Frontal cortex (tissue), 4 donors: Measurements from ENCODE around the gene AP2A1. TPM values are rescaled to one million over a fixed set of nuclear protein-coding genes. Genes with fewer than 3 reads are reported as not detected.
A peak's percentile ranks its signal among the peaks of the same experiment; 100 is the strongest.

Experiments
- DNase-seq, 2 donors: peaks; one replicate each; pipeline ENCODE4 v3.0.0; 2012; ENCODE audit warnings: low spot score in 2 of 2
- FAIRE-seq: peaks from 2 replicates; lab custom pipeline; 2012; peaks lifted over from hg19 to GRCh38; lab: Jason Lieb, UNC
- total RNA-seq: library from RNA; depleted of rRNA; stranded (reverse); fragments of >200 nt; gene quantifications from one replicate; pipeline ENCODE4 v1.2.3, GENCODE V29; 2014
- donor health status: control.
- donor health status: control.
- donor health status: control.

The AP2A1 gene
- total RNA-seq, 1 donor from 2014 or later = 50.5 TPM

DNA sequence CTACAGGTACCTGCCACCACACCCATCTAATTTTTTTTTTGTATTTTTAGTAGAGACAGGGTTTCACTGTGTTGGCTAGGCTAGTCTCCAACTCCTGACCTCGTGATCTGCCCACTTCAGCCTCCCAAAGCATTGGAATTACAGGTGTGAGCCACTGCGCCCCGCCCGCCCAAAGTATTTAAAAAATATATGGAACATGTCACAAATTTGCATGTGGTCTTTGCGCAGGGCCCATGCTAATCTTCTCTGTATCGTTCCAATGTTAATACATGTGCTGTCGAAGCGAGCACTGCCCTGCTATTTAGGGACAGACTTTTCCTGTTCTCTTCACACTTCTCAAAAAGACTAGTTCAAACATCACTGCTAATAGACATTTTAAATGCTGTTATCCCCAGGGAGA lies 2.5 kb upstream of the AP2A1 start:
- DNase-seq (no peak), FAIRE-seq (no peak)

DNA sequence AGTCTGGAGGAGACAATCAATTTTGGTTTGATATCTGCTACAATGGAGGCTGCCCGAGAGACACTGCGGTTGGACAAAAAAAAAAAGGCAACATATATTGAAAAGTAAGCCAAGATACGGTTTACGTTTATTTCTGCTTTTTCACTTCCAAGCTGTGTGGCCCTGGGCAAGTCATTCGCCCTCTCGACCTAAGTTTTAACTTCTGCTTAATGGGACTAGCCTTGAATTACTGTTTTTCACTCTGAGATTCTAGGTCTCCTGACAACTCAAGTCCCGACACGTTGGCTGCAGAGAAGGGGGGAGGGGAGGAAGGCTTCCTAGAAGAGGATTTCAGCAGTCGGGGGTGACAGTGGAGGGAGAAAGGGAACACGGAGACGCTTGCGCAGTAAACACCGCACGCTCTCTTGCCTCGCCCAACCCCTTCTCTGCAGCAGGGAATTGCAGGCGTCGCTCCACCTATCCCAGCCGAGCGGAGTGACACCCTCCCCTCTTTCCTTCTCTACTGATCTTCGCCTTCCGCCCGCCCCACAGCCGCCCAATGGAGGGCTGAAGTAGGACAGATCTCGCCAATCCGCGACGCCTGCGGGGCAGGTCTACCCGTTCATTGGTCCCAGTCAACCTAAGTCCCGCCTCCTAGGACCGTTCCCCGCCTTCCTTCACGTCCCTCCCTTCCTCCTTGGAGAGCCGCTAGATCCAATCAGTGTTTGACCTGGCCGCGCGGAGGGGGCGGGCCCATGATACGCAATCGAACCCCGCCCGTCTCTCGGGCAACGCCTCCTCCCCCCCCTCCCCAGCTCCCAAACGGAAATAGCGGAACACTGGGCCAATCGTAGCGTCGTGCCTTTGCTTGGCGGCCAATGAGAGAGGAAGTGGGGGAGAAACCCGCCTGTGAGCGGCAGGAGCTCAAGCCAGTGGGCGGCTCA lies 533 bp upstream of the AP2A1 start:
- peak; percentile 95 for FAIRE-seq

DNA sequence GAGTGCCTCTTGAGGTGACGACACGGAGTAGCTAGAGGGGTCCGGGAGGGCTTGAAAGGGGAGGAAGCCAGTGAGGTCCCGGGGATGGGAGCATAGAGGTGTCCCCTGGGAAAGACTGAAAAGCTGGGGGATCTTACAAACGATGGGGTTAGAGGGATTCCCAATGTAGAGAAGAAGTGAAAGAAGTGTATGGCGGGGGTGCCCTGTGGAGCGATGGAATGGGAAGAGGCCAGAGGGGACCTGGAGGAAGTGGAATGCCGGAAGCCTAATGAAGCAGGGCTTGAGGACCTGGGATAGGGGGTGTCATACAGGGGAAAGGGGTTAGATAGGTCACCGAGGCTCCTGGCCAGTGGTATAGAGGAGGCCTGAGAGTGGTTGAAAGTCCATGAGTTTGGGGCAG lies 580 bp downstream of the AP2A1 start:
- FAIRE-seq (no peak), DNase-seq (no peak)

More for the DNA sequence above, 533 bp upstream of the AP2A1 start:
- DNase-seq = peak; percentile 99

DNA sequence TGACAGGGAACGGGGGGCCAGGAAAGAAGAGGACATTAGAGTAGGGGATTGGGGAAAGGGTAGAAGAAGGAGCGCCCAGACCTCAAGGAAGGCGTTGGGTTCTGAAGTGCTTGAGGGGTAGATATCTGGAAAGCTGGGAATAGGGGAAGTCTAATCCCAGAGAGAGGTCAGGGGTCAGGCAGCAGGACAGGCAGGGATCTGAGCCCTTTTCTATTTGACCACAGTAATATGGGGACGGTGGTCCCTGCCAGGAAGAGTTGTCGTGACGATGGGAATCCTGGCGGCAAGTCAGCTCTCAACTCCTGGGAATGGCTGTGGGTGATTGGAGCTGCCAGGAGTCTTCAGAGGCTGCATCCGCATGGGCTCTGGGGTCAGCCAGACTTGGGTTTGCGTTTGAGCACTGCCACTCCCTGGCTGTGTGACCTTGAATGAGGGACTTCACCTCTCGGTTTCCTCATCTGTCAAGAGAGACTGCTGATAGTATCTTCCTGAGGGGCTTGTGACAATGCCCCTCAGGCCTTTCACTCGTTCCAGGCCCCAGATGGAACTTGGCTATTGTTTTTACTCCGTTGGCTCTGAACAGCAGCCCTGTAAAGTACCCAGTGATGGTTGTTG lies 1.3 kb downstream of the AP2A1 start:
- FAIRE-seq = no peak
- no peak for DNase-seq

DNA sequence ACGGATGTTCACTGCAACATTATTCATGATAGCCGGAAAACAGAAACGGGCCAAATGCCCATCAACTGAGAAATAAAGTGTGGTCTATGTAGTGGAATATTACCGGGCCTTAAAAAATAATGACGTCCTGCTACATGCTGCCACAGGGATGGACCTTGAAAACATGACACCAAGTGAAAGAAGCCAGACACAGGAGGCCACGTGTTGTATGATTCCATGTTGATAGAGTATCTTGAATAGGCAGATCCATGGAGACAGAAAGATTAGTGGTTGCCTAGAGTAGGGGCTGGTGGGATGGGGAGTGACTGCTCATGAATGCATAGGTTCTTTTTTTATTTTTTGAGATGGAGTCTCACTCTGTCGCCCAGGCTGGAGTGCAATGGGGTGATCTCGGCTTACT lies 3.7 kb downstream of the AP2A1 start:
- no peak for FAIRE-seq

DNA sequence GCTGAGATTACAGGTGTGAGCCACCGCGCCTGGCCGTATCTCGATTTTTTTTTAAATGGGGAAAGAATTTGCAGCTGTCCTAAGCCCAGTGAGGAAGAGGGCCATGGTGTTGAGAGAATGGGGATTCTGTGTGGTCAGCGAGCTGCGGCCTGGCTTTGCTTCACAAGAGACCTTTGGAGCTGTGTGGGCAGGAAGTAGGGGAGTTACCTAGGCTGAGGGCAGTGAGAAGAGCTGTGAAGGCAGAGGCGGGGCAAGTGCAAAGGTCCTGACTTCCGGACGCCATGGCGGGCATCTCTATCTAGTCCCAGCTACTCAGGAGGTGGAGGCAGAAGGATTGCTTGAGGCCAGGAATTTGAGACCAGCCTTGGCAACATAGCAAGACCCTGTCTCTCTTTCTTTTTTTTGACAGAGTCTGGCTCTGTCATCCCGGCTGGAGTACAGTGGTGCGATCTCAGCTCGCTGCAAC lies 4.9 kb downstream of the AP2A1 start:
- DNase-seq (no peak), FAIRE-seq (no peak)

More for the DNA sequence above, 3.7 kb downstream of the AP2A1 start:
- no peak for DNase-seq

DNA sequence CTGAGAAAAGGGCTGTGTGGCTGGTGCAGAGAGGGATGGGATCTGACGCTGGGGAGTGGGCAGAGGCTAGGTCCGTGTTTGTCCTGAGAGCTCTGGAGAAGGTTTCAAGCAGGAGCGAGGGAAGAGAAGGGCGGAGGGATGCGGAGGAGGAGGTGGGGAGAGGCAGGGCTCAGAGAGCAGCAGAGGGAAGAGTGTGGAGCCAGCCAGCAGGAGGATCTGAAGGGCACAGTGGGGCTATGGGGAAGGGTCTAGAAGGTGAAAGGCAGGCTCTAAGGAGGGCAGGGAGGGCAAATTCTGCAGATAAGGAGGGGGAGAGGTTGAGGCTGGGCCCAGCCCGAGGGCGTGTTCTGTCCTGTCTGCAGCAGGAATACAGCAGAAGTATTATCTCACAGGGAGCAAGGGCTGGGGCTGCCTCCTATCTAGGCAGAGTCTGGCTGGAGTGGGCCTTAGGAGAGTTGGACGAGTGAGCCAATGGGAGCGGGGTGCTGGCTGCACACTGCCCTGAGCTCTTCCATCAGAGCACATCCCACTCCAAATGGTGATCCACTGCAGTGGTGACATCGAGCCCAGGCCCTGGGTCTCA lies 6.1 kb downstream of the AP2A1 start:
- no peak for FAIRE-seq

DNA sequence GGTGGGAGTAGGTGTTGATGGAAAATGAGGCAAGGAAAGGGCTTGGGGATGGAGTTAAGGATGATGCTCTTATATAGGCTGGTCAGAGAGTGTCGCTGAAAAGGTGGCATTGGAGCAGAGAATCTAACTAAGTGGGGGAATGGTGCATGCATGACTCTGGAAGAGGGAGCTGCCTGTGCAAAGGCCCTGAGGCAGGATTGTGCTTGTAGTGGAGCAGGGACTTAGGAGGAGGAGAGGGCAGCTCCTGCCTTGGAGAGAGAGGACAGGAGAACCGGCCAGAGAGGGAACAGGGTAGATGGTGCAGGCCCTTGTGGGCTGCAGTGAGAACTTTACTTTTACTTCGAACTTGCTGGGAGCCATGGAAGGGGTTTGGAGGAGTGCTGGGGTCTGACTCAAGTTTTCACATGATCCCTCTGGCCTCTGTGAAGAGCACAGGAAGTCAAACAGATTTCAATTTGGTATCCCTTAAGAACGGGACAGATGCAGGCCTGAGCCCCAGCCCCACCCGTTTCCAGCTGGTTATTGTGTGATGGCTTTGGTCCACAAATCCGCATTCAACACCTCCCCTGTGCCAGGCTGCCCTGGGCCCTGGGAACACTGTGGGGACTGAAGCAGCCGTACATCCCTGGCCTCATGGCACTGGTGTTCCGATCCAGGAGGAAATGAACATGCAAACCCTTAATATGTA lies 7.0 kb downstream of the AP2A1 start:
- DNase-seq (no peak), FAIRE-seq (no peak)

More for the DNA sequence above, 6.1 kb downstream of the AP2A1 start:
- DNase-seq = no peak

DNA sequence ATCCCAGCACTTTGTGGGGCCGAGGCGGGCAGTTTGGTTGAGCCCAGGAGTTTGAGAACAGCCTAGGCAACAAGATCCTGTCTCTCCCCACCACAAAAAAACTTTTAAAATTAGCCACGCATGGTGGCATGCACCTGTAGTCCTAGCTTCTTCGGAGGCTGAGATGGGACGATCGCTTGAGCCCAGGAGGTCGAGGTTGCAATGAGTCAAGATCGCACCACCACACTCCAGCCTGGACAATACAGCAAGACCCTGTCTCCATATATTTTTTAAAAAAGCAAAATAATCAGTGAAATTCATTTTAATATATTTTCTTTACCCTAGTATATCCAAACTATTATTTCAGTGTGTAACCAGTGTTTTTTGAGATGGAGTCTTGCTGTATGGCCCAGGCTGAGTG lies 8.2 kb downstream of the AP2A1 start:
- FAIRE-seq = no peak
- DNase-seq = no peak

DNA sequence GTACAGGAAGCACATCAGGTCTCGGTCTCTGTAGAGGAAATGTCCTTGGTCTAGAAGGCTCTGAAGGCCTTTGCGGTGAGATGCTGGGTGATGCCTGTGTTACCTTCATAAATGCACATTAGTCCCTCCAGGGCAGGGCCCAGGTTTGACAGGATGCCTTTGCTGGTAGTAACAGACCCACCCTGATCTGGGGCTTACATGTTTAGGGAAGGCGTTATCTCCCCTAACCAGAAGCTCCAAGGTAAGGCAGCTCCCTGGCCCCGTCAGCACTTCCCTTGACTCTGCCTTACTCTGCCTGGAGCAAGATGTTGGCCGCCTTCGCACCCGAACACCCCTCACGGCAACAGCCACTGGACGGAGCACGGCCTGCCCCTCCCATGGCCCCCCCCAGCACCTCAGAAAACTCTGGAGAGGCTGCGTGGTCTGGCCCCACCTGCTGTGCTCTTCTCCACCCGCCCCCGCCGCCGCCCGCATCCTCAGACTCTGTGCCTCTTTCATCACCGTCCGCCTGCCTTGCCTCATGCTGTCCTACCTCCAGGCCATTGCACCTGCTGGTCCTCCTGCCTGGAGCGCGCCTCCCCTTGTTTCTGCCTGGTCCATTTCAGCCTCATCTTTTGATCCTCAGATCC lies 9.1 kb downstream of the AP2A1 start:
- FAIRE-seq (no peak), DNase-seq (no peak)

DNA sequence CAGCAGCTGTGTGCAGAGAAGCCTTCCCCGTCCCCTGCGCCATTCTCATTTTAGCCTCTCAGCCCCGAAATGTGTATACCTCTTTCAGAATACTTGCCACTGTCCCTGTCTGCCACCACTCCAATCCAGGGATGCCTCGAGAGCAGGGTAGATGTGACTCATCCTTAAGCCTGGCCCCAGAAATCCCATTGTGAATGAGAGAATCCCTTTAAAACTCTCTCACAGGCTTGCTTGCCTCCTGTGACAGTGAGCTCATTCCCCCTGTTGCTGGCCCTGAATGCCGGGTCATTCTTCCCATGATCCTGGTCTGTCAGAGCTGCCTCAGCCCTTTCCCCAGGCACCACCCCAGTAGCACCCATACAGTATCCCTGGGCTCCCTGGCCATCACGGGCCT lies 9.6 kb downstream of the AP2A1 start:
- FAIRE-seq (no peak), DNase-seq (no peak)

DNA sequence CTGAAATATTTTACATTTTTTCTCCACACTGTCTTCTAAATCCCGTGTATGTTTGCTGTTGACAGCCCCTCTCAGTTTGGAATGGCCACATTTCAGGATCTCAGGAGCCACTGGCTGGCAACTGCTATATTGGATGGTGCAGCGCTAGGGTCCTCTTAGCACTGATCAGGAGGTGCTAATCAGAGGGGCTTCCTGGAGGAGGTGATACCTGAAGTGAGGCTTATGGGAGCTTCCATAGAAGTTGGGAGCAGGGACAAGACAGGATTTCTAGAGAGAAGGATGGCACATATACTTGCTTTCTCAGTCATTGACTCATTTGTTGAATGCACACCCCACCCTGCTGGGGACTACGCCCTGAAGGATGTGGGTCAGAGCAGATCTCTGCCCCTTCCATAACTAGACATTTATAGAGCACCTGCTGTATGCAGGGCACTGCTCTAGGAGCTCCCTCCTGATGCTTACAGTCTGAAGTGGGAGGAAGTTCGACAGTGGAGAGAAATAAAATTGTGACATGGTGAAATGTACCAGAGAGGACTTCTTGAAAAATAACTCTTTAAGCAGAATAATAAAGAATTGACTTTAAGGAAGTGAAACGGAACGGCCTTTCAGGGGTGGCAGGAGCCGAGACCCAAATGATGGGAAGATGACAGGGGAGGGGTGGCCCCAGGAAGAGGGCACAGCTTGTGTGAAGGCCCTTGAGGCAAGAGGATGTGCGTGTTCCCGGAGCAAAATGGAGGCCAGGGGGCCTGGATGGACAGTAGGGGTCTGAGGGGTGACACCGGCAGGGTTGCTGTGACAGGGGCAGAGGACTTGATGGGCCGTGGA lies 13.1 kb downstream of the AP2A1 start:
- no peak for FAIRE-seq

DNA sequence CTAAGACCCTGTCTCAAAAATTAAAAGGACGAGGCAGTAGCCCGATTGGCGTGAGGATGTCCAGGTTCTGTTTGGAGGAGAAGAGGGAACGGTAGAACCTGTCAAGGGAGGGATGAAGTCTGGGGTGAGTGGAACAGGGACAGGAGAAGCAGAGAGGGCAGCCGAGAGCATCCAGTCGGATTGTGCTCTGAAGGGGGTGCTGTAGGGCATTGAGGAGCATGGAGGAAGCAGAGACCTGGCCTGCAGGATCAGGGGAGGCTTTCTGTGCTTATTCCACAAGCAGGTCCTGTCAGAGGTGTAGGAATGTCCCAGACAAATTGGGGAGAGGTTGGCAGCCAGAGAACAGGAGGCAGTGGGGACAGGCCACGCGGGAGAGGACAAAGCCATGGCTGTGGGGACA lies 14.1 kb downstream of the AP2A1 start:
- FAIRE-seq (no peak), DNase-seq (no peak)

More for the DNA sequence above, 13.1 kb downstream of the AP2A1 start:
- DNase-seq = no peak

DNA sequence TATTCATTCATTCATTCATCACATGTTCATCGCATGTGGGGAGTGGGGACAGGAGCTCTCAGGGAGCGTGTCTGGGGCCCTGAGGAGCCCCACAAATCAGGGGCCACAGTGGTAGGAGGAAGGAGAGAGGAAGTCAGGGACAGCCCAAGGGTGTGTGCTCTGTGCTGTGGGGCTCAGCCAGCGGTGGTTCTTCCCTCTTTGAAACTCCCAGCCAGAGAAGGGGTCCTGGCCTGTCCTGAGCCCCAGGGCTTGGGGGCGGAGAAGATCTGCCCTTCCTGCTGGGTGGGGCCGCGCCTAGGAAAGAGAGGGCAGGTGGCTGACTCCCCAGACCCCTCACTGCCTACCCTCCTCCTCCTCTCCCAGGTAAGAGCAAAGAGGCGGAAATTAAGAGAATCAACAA lies 14.6 kb downstream of the AP2A1 start:
- DNase-seq = no peak
- no peak for FAIRE-seq

DNA sequence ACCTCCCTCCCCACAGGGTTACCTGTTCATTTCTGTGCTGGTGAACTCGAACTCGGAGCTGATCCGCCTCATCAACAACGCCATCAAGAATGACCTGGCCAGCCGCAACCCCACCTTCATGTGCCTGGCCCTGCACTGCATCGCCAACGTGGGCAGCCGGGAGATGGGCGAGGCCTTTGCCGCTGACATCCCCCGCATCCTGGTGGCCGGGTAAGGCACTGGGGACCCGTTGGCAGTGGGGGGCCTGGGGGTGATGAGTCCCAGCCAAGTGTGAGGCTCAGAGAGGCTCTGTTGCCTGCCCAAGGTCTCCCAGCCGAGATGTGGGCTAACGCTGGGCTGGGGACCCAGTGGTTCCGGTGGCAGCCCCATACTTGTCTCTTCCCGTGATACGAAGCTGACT lies 15.7 kb downstream of the AP2A1 start:
- no peak for FAIRE-seq
- no peak for DNase-seq

DNA sequence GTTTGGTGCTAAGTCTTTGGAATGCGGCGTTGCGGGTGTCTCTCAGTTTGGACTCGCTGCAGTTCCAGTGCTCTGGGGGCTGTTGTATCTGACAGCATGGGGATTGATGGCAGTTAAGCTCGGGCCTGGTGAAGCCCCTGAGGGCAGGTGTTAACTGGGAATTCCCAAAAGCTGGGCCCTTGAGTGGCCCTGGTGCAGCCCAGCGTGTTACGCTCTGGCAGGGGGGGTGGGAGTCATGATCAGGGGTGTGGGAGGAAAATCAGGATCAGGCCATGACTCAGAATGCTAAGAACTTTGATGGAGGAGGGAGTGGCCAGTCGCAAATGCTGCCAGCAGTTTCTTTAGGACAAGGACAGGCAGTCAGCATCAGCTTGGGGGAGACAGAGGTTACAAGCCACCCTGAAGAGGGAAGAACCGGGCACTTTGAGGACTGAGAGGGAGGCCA lies 19.6 kb downstream of the AP2A1 start:
- FAIRE-seq (no peak), DNase-seq (no peak)

DNA sequence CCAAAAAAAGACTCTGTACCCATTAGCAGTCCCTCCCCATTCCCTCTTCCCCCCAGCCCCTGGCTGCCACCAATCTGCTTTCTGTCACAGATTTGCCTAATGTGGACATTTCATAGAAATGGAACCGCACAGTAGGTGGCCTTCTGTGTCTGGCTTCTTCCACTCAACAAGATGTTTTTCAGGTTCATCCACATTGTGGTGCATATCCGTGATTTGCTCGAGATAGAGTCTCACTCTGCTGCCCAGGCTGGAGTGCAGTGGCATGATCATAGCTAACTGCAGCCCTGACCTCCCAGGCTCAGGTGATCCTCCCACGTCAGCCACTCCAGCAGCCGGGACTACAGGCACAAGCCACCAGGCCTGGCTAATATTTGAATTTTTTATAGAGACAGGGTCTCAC lies 20.9 kb downstream of the AP2A1 start:
- FAIRE-seq = no peak
- no peak for DNase-seq

DNA sequence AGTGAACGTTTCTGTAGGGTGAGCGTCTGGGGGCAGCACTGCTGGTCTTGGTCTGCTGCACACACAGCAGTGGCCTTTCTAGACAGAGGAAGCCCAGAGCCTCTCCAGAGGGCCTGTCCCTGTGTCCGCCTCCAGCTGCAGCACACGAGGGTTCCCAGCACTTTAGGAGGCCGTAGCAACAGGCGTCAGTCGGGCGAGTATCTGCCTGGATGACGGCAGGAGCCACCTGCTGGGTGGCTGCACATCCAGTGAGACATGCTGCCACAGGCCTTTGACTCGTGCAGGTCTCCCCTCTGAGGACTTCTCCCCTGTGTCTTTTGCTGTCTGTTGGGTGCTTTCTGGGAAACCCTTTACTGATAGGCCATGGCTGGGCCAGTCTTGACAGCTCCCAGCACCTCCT lies 22.1 kb downstream of the AP2A1 start:
- FAIRE-seq = no peak
- DNase-seq = no peak

DNA sequence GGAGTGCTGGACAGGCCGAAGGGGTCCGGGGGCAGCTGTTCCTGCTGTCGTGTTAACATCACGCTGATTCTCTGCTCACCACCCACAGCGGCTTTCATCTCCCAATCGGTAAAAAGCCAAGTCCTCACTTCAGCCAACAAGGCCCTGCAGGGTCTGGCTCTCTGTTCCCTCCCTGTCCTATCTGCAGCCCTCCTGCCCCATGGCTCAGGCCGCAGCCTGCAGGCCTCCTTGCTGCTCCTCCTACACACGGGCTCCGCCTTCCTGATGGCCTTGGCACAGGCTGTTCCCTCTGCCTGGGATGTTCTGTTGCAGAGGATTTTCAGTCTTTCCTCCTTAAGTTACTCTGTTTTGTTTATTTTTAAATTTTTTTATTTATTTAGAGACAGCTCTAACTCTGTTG lies 24.1 kb downstream of the AP2A1 start:
- peak in 1 of 2 donors; percentile 45 for DNase-seq
- FAIRE-seq = no peak
